ENCODE results near the gene BPIFB2. TPM values are rescaled to one million over a fixed set of nuclear protein-coding genes. Genes with fewer than 3 reads are reported as not detected.

Gene BPIFB2
- total and polyA plus RNA-seq, 10 of the 15 experiments (the other 5 are each of a cell fraction or from before 2014, with no cell fraction given): not detected

DNA sequence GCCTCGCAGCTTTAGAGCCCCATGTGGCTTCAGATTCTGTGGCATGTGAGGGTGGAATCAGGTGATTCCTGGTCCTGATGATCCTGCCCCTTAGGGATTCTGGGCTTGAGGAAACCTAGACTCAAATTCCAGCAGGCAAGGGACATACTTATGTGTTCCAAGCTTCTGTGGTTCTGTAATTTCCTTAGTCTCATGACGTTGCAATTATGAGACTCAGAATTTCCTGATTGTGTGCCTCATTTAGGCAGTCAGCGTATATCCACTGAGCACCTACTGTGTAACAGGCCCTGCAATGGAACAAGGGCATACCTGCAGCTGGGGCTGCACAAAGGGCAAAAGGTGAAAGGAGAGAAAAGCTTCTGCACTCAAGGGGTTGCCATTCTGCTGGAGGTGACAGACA, 60.3 kb downstream of the BPIFB2 start:
- FAIRE-seq (no peak), DNase-seq (ENCODE audit: low read depth, low spot score) (no peak), ATAC-seq (no peak)
- TF ChIP-seq SUPT20H (IDR thresholded peaks at IDR 0.05; ENCODE audit: borderline replicate concordance, control insufficient read depth, low read depth, low read length): no peak
- no peak for TF ChIP-seq ASH2L (IDR thresholded peaks at IDR 0.05; ENCODE audit: borderline replicate concordance, low read depth)
- no peak for TF ChIP-seq NRF1 (conservative IDR thresholded peaks at IDR 0.05; ENCODE audit: low read depth, low read length)
- TF ChIP-seq, protein P1, sequence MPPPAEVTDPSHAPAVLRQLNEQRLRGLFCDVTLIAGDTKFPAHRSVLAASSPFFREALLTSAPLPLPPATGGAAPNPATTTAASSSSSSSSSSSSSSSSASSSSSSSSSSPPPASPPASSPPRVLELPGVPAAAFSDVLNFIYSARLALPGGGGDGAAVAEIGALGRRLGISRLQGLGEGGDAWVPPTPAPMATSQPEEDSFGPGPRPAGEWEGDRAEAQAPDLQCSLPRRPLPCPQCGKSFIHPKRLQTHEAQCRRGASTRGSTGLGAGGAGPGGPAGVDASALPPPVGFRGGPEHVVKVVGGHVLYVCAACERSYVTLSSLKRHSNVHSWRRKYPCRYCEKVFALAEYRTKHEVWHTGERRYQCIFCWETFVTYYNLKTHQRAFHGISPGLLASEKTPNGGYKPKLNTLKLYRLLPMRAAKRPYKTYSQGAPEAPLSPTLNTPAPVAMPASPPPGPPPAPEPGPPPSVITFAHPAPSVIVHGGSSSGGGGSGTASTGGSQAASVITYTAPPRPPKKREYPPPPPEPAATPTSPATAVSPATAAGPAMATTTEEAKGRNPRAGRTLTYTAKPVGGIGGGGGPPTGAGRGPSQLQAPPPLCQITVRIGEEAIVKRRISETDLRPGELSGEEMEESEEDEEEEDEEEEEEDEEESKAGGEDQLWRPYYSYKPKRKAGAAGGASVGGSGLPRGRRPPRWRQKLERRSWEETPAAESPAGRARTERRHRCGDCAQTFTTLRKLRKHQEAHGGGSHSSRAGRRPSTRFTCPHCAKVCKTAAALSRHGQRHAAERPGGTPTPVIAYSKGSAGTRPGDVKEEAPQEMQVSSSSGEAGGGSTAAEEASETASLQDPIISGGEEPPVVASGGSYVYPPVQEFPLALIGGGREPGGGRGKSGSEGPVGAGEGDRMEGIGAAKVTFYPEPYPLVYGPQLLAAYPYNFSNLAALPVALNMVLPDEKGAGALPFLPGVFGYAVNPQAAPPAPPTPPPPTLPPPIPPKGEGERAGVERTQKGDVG (CRISPR knock-in tag; IDR thresholded peaks at IDR 0.05): no peak
- TF ChIP-seq, protein P2, sequence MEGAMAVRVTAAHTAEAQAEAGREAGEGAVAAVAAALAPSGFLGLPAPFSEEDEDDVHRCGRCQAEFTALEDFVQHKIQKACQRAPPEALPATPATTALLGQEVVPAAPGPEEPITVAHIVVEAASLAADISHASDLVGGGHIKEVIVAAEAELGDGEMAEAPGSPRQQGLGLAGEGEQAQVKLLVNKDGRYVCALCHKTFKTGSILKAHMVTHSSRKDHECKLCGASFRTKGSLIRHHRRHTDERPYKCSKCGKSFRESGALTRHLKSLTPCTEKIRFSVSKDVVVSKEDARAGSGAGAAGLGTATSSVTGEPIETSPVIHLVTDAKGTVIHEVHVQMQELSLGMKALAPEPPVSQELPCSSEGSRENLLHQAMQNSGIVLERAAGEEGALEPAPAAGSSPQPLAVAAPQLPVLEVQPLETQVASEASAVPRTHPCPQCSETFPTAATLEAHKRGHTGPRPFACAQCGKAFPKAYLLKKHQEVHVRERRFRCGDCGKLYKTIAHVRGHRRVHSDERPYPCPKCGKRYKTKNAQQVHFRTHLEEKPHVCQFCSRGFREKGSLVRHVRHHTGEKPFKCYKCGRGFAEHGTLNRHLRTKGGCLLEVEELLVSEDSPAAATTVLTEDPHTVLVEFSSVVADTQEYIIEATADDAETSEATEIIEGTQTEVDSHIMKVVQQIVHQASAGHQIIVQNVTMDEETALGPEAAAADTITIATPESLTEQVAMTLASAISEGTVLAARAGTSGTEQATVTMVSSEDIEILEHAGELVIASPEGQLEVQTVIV (IDR thresholded peaks at IDR 0.05; ENCODE audit: borderline replicate concordance, partially characterized antibody): no peak
- TF ChIP-seq SPI1 (IDR thresholded peaks at IDR 0.05; ENCODE audit: borderline replicate concordance, insufficient read depth, low read depth, low read length): no peak
- no peak for TF ChIP-seq MTA3 (IDR thresholded peaks at IDR 0.05; ENCODE audit: borderline replicate concordance, low read length)
- TF ChIP-seq BHLHE40 (IDR thresholded peaks at IDR 0.05; ENCODE audit: borderline replicate concordance in 1 of 2, low read depth in 2 of 2, low read length in 1 of 2): no peak
- no peak for TF ChIP-seq BACH1 (IDR thresholded peaks at IDR 0.05; ENCODE audit: borderline replicate concordance)
- TF ChIP-seq, protein P3, sequence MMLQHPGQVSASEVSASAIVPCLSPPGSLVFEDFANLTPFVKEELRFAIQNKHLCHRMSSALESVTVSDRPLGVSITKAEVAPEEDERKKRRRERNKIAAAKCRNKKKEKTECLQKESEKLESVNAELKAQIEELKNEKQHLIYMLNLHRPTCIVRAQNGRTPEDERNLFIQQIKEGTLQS (IDR thresholded peaks at IDR 0.05; ENCODE audit: borderline replicate concordance, extremely low read depth, low read depth, low read length): no peak
- no peak for TF ChIP-seq BRCA1 (IDR thresholded peaks at IDR 0.05; ENCODE audit: low read depth, low read length)
- no peak for TF ChIP-seq EZH2 (IDR thresholded peaks at IDR 0.05; ENCODE audit: borderline replicate concordance, control insufficient read depth, low read depth, low read length)
- TF ChIP-seq, protein P4, sequence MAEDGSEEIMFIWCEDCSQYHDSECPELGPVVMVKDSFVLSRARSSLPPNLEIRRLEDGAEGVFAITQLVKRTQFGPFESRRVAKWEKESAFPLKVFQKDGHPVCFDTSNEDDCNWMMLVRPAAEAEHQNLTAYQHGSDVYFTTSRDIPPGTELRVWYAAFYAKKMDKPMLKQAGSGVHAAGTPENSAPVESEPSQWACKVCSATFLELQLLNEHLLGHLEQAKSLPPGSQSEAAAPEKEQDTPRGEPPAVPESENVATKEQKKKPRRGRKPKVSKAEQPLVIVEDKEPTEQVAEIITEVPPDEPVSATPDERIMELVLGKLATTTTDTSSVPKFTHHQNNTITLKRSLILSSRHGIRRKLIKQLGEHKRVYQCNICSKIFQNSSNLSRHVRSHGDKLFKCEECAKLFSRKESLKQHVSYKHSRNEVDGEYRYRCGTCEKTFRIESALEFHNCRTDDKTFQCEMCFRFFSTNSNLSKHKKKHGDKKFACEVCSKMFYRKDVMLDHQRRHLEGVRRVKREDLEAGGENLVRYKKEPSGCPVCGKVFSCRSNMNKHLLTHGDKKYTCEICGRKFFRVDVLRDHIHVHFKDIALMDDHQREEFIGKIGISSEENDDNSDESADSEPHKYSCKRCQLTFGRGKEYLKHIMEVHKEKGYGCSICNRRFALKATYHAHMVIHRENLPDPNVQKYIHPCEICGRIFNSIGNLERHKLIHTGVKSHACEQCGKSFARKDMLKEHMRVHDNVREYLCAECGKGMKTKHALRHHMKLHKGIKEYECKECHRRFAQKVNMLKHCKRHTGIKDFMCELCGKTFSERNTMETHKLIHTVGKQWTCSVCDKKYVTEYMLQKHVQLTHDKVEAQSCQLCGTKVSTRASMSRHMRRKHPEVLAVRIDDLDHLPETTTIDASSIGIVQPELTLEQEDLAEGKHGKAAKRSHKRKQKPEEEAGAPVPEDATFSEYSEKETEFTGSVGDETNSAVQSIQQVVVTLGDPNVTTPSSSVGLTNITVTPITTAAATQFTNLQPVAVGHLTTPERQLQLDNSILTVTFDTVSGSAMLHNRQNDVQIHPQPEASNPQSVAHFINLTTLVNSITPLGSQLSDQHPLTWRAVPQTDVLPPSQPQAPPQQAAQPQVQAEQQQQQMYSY (CRISPR knock-in tag; IDR thresholded peaks at IDR 0.05): no peak
- Histone ChIP-seq H3K9ac (ENCODE audit: control insufficient read depth, insufficient read depth, low read length) (no peak overlapping the region), H2AFZ (ENCODE audit: control insufficient read depth, low read depth, low read length) (no peak overlapping the region), H3K4me1 (ENCODE audit: control insufficient read depth, insufficient read depth, low read length) (no peaks in the 10 kb centered on the region), H3K4me3 (no peak overlapping the region), H3K27me3 (replicated peaks in 1 of 2; ENCODE audit: control insufficient read depth in 2 of 2, insufficient read depth in 2 of 2, low read length in 1 of 2) (no peaks in the 10 kb centered on the region; a peak in 1 of 4 replicates), H3K9me3 (replicated peaks; ENCODE audit: control insufficient read depth, insufficient read depth, low read length) (no peaks in the 10 kb centered on the region), H3K36me3 (ENCODE audit: control insufficient read depth in 2 of 2, insufficient read depth in 2 of 2, low read length in 1 of 2) (no peaks in the 10 kb centered on the region), H4K20me1 (ENCODE audit: control insufficient read depth, insufficient read depth) (no peaks in the 10 kb centered on the region), H3K79me2 (ENCODE audit: control insufficient read depth, insufficient read depth, low read length) (no peaks in the 10 kb centered on the region), H3K4me2 (ENCODE audit: control insufficient read depth, insufficient read depth) (no peak overlapping the region), H3K27ac (ENCODE audit: control insufficient read depth, insufficient read depth) (no peak overlapping the region)
- 27% methylated on average over 3 of the region's 3 CpGs for WGBS (ENCODE audit: insufficient coverage, insufficient replicate concordance, low lambda C conversion rate, missing lambda C conversion rate)
- BruUV-seq (replicated peaks): no TSS peak
- SMC1A ChIA-PET (ENCODE audit: uncharacterized antibody, unreplicated experiment): no interaction called here
- in situ Hi-C loops (cut with MboI): no loop called here
- CTCF ChIA-PET: interaction anchor here (1.2 to 1.5 kb wide), 2 partner anchors 10 to 278 kb away, joined by 3 to 4 read pairs; no protein-coding TSS in a partner anchor
- RAD21 ChIA-PET (ENCODE audit: unreplicated experiment): no interaction called here
- POLR2A ChIA-PET: no interaction called here
- intact Hi-C loops (cut with micrococcal nuclease; ENCODE audit: unreplicated experiment): no loop called here

All from GM12878 (cell line).